ENCODE measurements around the gene RBM4B.
"Not testable (repeated sequence)": the region's sequence is repeated elsewhere in the genome, so short reads cannot be mapped to it uniquely, and the experiment has no call there.

RBM4B gene, protein sequence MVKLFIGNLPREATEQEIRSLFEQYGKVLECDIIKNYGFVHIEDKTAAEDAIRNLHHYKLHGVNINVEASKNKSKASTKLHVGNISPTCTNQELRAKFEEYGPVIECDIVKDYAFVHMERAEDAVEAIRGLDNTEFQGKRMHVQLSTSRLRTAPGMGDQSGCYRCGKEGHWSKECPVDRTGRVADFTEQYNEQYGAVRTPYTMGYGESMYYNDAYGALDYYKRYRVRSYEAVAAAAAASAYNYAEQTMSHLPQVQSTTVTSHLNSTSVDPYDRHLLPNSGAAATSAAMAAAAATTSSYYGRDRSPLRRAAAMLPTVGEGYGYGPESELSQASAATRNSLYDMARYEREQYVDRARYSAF

DNA sequence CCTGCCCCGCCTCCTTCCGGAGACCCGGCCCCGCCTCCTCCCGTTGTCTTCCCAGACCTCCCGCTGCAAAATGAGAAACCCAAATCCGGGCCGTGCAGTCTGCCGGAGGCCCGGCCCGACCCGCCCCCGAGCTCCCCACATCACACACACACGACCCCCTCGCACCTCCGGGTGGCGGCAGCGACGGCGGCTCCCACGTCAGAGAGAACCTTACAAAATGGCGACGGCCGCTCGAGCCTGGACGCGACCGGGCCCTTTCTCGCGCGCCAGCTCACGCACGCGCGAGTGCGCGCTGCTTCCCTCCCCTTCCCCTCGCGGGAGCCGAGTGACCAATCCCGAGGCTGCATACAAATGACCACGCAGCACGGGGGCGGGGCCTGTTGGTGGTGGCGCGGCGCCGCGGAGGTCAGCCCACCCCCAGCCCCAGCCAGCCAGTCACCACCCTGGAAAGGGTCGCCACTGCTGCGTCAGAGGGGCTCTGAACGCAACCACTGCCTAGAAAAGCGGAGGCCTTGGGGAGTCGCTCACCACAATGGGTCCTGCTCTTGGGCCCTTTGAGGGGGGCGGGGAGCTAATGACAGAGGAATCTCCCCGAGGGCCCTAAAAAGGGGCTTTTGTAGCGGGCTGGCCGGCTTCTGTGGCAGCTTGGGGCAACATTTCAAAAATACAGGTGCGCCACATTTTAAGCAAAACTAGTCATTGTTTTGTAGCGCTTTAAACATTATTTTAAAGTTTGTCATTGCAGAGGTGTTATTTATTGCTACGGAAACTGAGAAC lies at the start of gene RBM4B:
RBM4B (minus strand) TSS at position 289 of the 777 bp plus-strand sequence. CDS start 808 bp downstream, outside the sequence.
- DNase-seq, result peak; percentile 92

DNA sequence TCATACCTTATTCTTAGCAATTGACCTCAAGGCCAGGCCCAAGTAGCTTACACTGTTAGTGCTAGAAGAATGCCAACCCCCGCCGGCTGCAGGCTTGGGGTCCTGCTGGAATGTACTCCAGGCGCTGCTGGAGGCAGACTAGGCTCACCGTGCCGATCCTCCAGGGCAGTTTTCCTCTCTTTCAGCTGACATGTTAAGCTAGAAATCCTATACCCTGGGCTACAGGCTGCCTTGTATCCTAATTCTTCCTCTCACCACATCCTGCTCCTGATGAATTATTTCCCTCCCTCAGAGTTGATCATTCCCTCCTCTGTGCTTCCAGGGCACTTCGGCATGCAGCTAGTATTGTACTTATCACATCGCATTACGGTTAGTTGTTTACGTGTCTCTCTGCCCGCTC lies 48.0 kb upstream of the RBM4B start:
- no peak for DNase-seq

DNA sequence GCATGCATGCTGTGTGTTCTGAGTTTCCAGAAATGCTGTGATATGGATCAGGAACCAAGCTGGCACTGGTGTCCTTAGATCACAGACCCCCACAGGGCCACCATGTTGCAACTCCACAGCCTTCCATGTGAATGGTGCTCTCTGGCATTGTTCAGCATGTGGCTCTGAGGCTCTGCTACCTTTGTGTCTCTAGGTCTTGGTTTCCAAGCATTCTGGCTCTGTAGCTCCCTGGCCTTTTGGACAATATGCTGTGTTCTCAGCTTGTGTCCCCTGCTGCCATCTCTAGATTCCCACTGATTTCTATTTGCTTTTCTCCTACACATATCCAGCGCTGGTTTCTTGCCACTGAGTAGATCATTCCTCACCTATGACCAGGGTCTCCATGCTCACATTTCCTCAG lies 47.4 kb upstream of the RBM4B start:
- DNase-seq, result no peak

DNA sequence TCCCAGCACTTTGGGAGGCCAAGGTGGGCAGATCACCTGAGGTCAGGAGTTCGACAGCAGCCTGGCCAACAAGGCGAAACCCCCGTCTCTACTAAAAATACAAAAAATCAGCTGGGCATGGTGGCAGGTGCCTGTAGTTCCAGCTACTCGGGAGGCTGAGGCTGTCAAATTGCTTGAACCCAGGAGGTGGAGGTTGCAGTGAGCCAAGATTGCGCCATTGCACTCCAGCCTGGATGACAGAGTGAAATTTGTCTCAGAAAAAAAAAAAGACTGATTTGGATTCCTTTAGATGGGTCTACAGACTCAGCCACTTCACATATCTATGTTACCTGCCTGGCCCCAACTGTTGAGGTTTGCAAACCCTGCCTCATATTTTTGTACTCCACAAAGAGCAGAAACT lies 46.5 kb upstream of the RBM4B start:
- DNase-seq, result not testable (repeated sequence)

- DNase-seq, result no peak
Observed at GRCh38 chr11:66723693-66724092, 46.0 kb upstream of the RBM4B start.

GRCh38 chr11:66722745-66723651 lies 45.3 kb upstream of the RBM4B start:
- no peak for DNase-seq

- no peak for DNase-seq
Observed at GRCh38 chr11:66721939-66722338, 44.3 kb upstream of the RBM4B start.

DNA sequence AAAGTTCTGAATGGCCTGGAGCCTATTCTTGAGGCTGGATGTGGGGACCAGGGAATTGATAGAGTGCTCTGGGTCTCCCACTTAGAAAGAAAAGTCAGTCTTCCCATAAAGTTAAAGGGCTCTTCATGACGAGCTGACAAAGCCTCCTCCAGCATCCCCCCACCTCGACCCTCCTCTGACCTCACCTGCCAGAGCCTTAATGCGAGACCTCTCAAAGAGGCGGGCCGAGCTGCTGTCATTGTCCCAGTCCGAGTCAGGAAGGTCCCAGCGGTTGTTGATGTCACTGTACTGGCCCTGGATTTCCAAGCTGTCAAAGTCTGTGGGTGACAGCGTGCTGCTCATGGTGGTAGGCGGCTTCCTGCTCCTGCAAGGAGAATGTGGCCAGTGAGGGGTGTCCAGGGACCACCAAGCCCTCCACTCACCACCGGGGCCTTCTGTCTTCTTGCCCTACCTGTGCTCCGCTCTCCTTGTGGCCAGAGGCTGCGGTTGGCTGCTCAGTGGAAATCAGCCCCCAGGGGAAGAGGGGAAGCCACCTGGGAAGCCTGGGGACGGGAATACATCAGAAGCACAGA lies 43.3 kb upstream of the RBM4B start:
- DNase-seq, result no peak

- DNase-seq, result no peak
Observed at GRCh38 chr11:66720223-66720898, 42.7 kb upstream of the RBM4B start.

DNA sequence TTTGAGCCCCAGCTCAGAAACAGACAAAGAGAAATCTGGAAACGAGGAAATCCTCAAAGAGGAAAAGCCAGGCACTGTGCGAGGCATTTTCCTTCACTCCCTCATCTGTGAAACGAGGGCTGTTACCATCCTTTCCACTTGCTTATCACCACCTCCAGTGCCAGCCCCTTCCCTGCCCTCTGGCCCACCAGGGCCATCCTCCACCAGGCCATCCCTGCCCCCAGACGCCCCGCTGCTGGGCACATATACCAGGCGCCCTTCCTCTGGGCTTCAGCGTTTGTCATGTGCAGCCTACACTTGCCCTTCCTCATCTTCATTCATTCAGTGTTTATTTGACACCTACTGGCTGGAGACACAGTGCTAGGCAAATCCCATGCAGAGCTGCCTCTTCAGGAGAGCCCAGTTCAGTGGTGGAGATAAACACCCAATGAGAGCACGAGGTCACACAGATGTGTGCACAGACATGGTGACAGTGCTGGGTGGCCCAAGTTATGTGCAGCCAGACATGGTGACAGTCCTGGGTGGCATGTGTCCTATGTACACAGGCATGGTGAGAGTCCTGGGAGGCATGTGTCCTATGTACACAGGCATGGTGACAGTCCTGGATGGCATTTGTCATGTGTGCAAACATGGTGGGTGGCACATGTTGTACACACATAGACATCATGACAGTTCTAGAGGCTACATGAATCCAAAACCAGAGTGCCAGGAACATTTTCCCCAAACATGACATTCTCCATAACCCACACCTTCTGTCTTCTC lies 41.6 kb upstream of the RBM4B start:
- no peak for DNase-seq

DNA sequence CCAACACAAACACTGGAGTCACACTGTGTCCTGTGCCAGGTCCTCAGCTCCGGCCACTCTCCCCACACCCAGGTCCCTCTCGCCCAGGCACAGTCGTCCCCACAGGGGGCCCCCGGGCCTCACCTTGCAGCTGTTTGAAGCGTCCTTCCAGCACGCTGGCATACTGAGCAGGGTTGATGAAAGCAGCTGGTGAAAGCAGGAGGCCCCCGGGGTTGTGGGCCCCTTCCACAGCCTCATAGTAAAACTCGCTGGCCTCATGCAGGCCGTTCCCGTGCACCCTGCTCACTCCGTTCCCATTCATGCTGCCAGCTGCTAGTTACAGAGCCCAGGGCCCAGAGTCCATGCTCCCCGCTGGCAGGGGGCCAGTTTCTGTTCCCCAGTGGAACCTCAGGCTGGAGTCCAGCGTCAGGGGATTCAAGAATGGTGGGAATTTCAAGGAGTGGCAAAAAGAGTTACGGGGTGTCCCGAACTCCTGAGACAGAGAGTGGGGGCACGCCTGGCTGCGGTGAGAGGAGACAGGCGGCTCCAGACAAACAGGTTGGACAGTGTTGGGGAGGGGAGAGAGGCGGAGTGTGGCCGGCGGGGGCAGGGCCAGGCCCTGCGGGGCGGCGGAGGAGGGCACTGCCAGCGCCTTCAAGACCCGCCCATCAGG lies 40.8 kb upstream of the RBM4B start:
- no peak for DNase-seq

DNA sequence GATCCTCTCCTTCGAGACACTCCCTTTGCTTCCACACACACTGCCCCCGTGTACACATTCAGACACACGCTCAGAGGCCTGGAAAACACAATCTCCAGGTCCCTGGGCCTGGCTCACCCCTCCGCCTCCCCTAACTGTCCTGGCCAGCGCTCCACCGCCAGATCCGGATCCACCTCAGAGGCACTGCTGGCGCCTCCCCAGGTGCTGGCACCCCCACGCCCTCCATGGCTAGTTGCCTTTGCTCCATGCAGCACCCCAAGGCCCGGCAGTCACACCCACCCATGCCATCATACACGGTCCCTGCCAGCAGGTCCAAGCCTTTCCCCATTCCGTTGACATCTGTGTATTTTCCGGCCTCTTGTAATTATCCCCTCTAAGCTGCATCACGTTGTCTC lies 40.2 kb upstream of the RBM4B start:
- no peak for DNase-seq

DNA sequence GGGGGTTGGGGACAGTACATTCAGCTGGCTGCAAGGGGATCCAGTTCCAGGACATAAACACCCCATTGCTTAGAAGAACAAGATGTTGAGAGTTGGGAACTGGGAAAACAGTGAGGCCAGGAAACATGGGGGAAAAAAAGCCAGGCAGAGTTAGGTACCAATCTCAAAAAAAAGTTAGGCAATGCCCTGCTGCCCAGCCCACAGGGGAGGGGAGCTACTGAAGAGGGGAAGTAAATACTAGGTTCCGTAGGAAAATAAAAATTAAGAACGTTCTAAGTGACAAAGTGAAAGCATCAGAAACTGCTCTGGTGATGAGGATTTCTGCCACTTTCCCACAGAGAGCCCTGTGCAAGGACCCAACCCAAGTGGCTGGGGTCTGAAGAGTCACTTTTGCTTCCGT lies 39.3 kb upstream of the RBM4B start:
- no peak for DNase-seq

DNA sequence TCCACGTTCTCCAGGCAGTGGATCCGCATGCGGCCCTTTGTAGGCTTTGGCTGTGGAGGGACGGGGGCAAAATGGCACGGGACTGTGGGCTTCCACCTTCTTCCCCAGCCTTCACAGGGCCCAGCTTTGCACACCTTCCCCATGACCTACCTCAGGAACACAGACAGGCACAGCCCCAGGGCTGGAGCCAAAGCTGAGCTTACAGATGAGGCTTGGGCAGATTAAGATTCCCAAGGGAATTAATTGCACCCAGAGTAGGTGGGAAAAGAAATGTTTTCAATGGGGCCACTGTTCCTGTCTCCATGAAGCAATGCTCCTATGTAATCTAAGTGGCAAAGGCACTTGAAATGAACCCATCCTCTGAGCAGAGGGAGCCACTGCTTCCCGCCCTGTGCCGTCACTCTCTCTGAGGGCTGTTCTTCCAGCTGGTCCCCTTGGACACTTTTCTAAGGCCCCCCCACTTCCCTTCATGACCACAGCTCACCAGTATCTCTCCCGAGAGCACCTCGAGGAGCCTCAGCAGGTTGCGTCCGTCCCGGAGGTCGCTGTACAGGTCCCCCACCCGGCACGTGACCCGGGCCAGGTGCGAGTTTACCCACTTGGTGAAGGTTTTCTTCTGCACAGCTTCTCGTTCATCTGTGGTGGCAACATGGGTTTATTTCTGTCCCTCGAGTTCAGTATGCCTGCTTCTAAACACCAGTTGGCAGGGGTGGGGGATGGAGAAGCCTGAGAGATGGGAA lies 37.8 kb upstream of the RBM4B start:
- no peak for DNase-seq

- DNase-seq, result no peak
Observed at GRCh38 chr11:66713746-66714480, 36.2 kb upstream of the RBM4B start.

DNA sequence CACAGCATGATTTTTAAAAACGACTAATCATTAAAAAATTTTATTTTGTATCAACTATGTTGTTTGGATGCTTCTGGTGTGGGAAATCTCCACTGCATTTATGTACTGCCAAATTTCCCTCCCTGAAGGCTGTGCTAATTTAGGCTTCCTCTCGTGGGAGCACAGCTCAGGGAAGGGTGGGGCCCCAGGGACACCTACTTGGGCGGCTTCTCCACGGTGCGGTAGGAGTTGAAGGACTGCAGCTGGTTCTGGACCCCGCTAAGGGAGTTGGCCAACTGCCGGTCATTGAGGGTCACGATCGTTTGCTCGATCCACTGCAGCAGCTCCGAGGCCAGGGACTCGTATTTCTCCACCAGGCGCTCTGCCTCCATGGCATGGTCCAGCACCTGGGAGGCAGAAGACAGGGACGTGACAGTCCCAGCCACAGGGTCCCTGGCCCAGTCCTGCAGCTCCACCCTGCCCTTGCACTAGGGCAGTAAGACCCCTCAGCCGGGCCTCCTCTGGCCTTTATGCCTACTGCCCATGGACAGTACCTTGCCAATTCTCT lies 32.8 kb upstream of the RBM4B start:
- no peak for DNase-seq

DNA sequence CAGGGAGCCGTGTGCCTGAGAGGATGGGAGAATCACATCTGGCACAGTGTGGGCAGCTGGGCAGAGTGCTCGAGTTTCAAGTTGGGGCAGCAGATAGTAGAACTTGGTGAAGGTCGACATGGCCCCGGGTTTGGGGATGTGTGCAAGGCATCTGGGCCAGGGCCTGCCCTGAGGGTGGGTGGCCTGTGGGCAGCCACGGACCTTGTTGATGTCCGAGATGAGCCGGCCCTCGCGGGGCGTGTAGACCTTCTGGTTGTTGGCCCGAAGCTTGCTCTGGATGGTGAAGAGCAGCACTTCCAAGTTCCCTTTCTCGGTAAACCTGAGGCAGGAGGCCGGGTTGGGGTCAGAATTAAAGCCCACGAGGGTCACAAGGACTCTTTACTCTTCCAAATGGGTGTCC lies 31.0 kb upstream of the RBM4B start:
- DNase-seq, result no peak

GRCh38 chr11:66708094-66708493 lies 30.4 kb upstream of the RBM4B start:
- DNase-seq, result no peak

DNA sequence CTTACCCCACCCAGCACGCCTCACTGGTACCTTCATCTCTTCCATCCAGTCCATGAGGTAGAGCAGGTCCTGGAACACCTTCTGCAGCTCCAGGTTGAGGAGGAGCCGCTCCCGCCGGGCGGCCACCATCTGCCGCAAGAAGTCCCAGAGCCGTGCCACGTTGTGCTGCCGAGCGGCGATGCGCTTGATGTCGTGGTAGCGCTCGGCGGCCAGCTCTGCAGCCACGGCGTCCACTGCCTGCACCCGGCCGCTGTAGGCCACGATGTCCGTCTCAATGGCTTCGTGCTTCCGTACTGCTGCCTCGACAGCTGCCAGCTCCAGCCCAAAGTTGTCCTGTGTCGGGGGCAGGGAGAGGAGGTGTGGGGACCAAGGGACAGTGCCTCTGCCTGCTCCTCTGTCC lies 29.8 kb upstream of the RBM4B start:
- no peak for DNase-seq
